Trophoblast cell (in vitro differentiated cells and primary cell): ENCODE measurements around the gene ALOX15B.

Experiments used
- DNase-seq, 2 donors: peaks; one replicate each; pipeline ENCODE4 v3.0.0-alpha.2; 2016
- H2AFZ ChIP-seq: 2 replicates; pipeline ENCODE4 v1.6.1; 2013; ENCODE audit warnings: low read length, moderate library complexity, mild to moderate bottlenecking; ENCODE audit not compliant: insufficient read depth, poor library complexity
- H2AK5ac ChIP-seq: 2 replicates; pipeline ENCODE4 v1.6.1; 2013; ENCODE audit warnings: mild to moderate bottlenecking, low read length
- H2BK120ac ChIP-seq: 2 replicates; pipeline ENCODE4 v1.6.1; 2013; ENCODE audit warnings: low read length, mild to moderate bottlenecking, moderate library complexity; ENCODE audit not compliant: insufficient read depth, poor library complexity
- H2BK12ac ChIP-seq: 2 replicates; pipeline ENCODE4 v1.6.1; 2013; ENCODE audit warnings: mild to moderate bottlenecking, low read length, moderate library complexity
- H2BK5ac ChIP-seq: 2 replicates; pipeline ENCODE4 v1.6.1; 2013; ENCODE audit warnings: low read length, low read depth, moderate library complexity, mild to moderate bottlenecking; ENCODE audit not compliant: poor library complexity
- H3K14ac ChIP-seq: 2 replicates; pipeline ENCODE4 v1.6.1; 2013; ENCODE audit warnings: mild to moderate bottlenecking, low read length
- H3K18ac ChIP-seq: 2 replicates; pipeline ENCODE4 v1.6.1; 2013; ENCODE audit warnings: mild to moderate bottlenecking, low read length
- H3K23ac ChIP-seq: 2 replicates; pipeline ENCODE4 v1.6.1; 2013; ENCODE audit warnings: low read length
- H3K27ac ChIP-seq: 2 replicates; pipeline ENCODE4 v1.5.1; 2013; ENCODE audit warnings: low read depth, mild to moderate bottlenecking, inconsistent platforms, low read length, moderate library complexity
- H3K27me3 ChIP-seq: 2 replicates; pipeline ENCODE4 v1.6.1; 2013; ENCODE audit warnings: inconsistent platforms, mild to moderate bottlenecking, low read length, moderate library complexity; ENCODE audit not compliant: insufficient read depth
- H3K36me3 ChIP-seq, 2 experiments: 1 replicate in 1 of 2; 2 replicates in 1 of 2; pipeline ENCODE4 v1.6.1; 2013; ENCODE audit warnings: low read length in 2 of 2, mild to moderate bottlenecking in 2 of 2, moderate library complexity in 1 of 2; ENCODE audit not compliant: insufficient read depth in 2 of 2, control insufficient read depth in 1 of 2
- H3K4ac ChIP-seq: 2 replicates; pipeline ENCODE4 v1.6.1; 2013; ENCODE audit warnings: low read depth, mild to moderate bottlenecking, low read length, moderate library complexity
- H3K4me1 ChIP-seq, 2 experiments: 1 replicate in 1 of 2; 2 replicates in 1 of 2; pipeline ENCODE4 v1.6.1; 2013; ENCODE audit warnings: low read length in 2 of 2, mild to moderate bottlenecking in 2 of 2, moderate library complexity in 1 of 2; ENCODE audit not compliant: insufficient read depth in 2 of 2, control insufficient read depth in 1 of 2
- H3K4me2 ChIP-seq: 2 replicates; pipeline ENCODE4 v1.6.1; 2013; ENCODE audit warnings: inconsistent platforms, mild to moderate bottlenecking, low read length, moderate library complexity
- H3K4me3 ChIP-seq: 2 replicates; pipeline ENCODE4 v1.5.1; 2013; ENCODE audit warnings: mild to moderate bottlenecking, low read depth, low read length, inconsistent platforms
- H3K79me1 ChIP-seq: one replicate; pipeline ENCODE4 v1.6.1; 2013; ENCODE audit warnings: low read length
- H3K79me2 ChIP-seq: 2 replicates; pipeline ENCODE4 v1.6.1; 2013; ENCODE audit warnings: low read length, mild to moderate bottlenecking; ENCODE audit not compliant: control insufficient read depth, insufficient read depth, poor library complexity
- H3K9ac ChIP-seq: 2 replicates; pipeline ENCODE4 v1.6.1; 2013; ENCODE audit warnings: mild to moderate bottlenecking, low read length
- H3K9me3 ChIP-seq: 2 replicates; pipeline ENCODE4 v1.6.1; 2013; ENCODE audit warnings: low read depth, mild to moderate bottlenecking, control low read depth, inconsistent platforms, low read length; ENCODE audit not compliant: insufficient read depth
- H4K12ac ChIP-seq: 2 replicates; pipeline ENCODE4 v1.6.1; 2013; ENCODE audit warnings: low read depth, mild to moderate bottlenecking, low read length, moderate library complexity
- H4K8ac ChIP-seq: 2 replicates; pipeline ENCODE4 v1.6.1; 2013; ENCODE audit warnings: low read depth, mild to moderate bottlenecking, low read length, moderate library complexity
- H4K91ac ChIP-seq: one replicate; pipeline ENCODE4 v1.6.1; 2013; ENCODE audit warnings: low read depth, mild to moderate bottlenecking, low read length, moderate library complexity
- WGBS: extraction: QIAGEN DNeasy Blood & Tissue Kit; methylation state at CpG from one replicate; pipeline ENCODE4 v1.1.7; 2013; ENCODE audit warnings: missing lambda C conversion rate; ENCODE audit not compliant: insufficient read length, insufficient coverage; ENCODE audit errors: extremely low coverage; 5-methylcytosine and 5-hydroxymethylcytosine counted together

Gene ALOX15B

GRCh38 chr17:8069587-8069860, 30.7 kb downstream of the ALOX15B start:
- no CpG with 5 or more reads among the region's 3 CpGs for WGBS
- H3K23ac ChIP-seq, result no peak overlapping the region
- H3K79me2 ChIP-seq, result no peaks in the 10 kb centered on the region

GRCh38 chr17:8071496-8071895, 32.6 kb downstream of the ALOX15B start:
- no peak overlapping the region for H2BK12ac ChIP-seq
- H3K23ac ChIP-seq, result no peak overlapping the region
- H4K12ac ChIP-seq, result no peak overlapping the region
- no peaks in the 10 kb centered on the region for H3K4me1 ChIP-seq
- H3K9ac ChIP-seq, result no peak overlapping the region
- no peak overlapping the region for H3K14ac ChIP-seq
- H4K91ac ChIP-seq, result no peak overlapping the region
- H3K79me1 ChIP-seq, result no peaks in the 10 kb centered on the region
- H3K36me3 ChIP-seq, result no peaks in the 10 kb centered on the region
- WGBS, result no CpG with 5 or more reads among the region's 12 CpGs
- no peak overlapping the region for H4K8ac ChIP-seq
- no peak overlapping the region for H3K4ac ChIP-seq
- H2BK120ac ChIP-seq, result no peak overlapping the region
- no peak overlapping the region for H3K4me3 ChIP-seq
- no peak for DNase-seq
- H3K27me3 ChIP-seq, result peaks cover 48% of the 10 kb centered on the region
- H3K27ac ChIP-seq, result no peak overlapping the region
- no peak overlapping the region for H2AK5ac ChIP-seq
- H3K18ac ChIP-seq, result no peak overlapping the region
- peaks cover 3% of the 10 kb centered on the region for H3K9me3 ChIP-seq
- no peak overlapping the region for H2BK5ac ChIP-seq
- H3K79me2 ChIP-seq, result no peaks in the 10 kb centered on the region
- no peak overlapping the region for H2AFZ ChIP-seq
- no peak overlapping the region for H3K4me2 ChIP-seq

More at GRCh38 chr17:8069587-8069860, 30.7 kb downstream of the ALOX15B start:
- Histone ChIP-seq H3K36me3 (no peaks in the 10 kb centered on the region), H3K4me3 (no peak overlapping the region), H3K4me2 (no peak overlapping the region), H2AK5ac (no peak overlapping the region), H3K18ac (no peak overlapping the region), H3K27ac (no peak overlapping the region), H4K91ac (no peak overlapping the region), H3K9ac (no peak overlapping the region), H2BK120ac (no peak overlapping the region), H3K14ac (no peak overlapping the region), H4K12ac (no peak overlapping the region), H2BK5ac (no peak overlapping the region), H4K8ac (no peak overlapping the region), H3K9me3 (peaks cover 4% of the 10 kb centered on the region), H3K4me1 (no peaks in the 10 kb centered on the region), H3K27me3 (peaks cover 45% of the 10 kb centered on the region), H2BK12ac (no peak overlapping the region), H3K79me1 (no peaks in the 10 kb centered on the region), H3K4ac (no peak overlapping the region), H2AFZ (no peak overlapping the region)
- DNase-seq, result no peak

GRCh38 chr17:8072341-8072728, 33.5 kb downstream of the ALOX15B start:
- no peak overlapping the region for H2BK12ac ChIP-seq
- WGBS, result no CpG with 5 or more reads among the region's 28 CpGs

GRCh38 chr17:8072729-8073461, 34.0 kb downstream of the ALOX15B start:
- no peak overlapping the region for H2BK5ac ChIP-seq
- no peak overlapping the region for H3K27ac ChIP-seq
- no peak overlapping the region for H2AK5ac ChIP-seq
- H3K4me2 ChIP-seq, result no peak overlapping the region
- no peak overlapping the region for H3K9ac ChIP-seq
- no peak overlapping the region for H2BK12ac ChIP-seq
- no peaks in the 10 kb centered on the region for H3K4me1 ChIP-seq
- H2BK120ac ChIP-seq, result no peak overlapping the region
- H3K18ac ChIP-seq, result no peak overlapping the region
- H3K4ac ChIP-seq, result no peak overlapping the region
- H3K14ac ChIP-seq, result no peak overlapping the region
- H4K8ac ChIP-seq, result no peak overlapping the region
- H3K79me2 ChIP-seq, result no peaks in the 10 kb centered on the region
- peaks cover 3% of the 10 kb centered on the region for H3K9me3 ChIP-seq
- H3K79me1 ChIP-seq, result no peaks in the 10 kb centered on the region
- no peak overlapping the region for H4K12ac ChIP-seq
- H4K91ac ChIP-seq, result no peak overlapping the region
- H3K23ac ChIP-seq, result no peak overlapping the region
- peaks cover 46% of the 10 kb centered on the region for H3K27me3 ChIP-seq
- no peak overlapping the region for H3K4me3 ChIP-seq
- H3K36me3 ChIP-seq, result no peaks in the 10 kb centered on the region
- no CpG with 5 or more reads among the region's 40 CpGs for WGBS
- no peak for DNase-seq
- no peak overlapping the region for H2AFZ ChIP-seq

More at GRCh38 chr17:8072341-8072728, 33.5 kb downstream of the ALOX15B start:
- no peak overlapping the region for H3K23ac ChIP-seq
- H3K4me1 ChIP-seq, result no peaks in the 10 kb centered on the region
- H3K9me3 ChIP-seq, result peaks cover 3% of the 10 kb centered on the region
- no peak overlapping the region for H4K12ac ChIP-seq
- no peak overlapping the region for H3K4ac ChIP-seq
- H3K27me3 ChIP-seq, result peaks cover 46% of the 10 kb centered on the region
- no peak overlapping the region for H3K9ac ChIP-seq
- no peak overlapping the region for H3K27ac ChIP-seq
- no peaks in the 10 kb centered on the region for H3K79me2 ChIP-seq
- H3K36me3 ChIP-seq, result no peaks in the 10 kb centered on the region
- no peak overlapping the region for H2AFZ ChIP-seq
- H2BK5ac ChIP-seq, result no peak overlapping the region
- no peak overlapping the region for H3K4me2 ChIP-seq
- H3K4me3 ChIP-seq, result no peak overlapping the region
- no peak overlapping the region for H4K91ac ChIP-seq
- no peak overlapping the region for H2BK120ac ChIP-seq
- DNase-seq, result no peak
- no peak overlapping the region for H3K14ac ChIP-seq
- H4K8ac ChIP-seq, result no peak overlapping the region
- H3K18ac ChIP-seq, result no peak overlapping the region
- H2AK5ac ChIP-seq, result no peak overlapping the region
- no peaks in the 10 kb centered on the region for H3K79me1 ChIP-seq
